ENCODE data around the gene APELA. TPM values are rescaled to one million over a fixed set of nuclear protein-coding genes. Genes with fewer than 3 reads are reported as not detected.

APELA gene
- total and polyA plus RNA-seq, 2 of the 4 experiments (the other 2 are of a cell fraction), result not detected

DNA sequence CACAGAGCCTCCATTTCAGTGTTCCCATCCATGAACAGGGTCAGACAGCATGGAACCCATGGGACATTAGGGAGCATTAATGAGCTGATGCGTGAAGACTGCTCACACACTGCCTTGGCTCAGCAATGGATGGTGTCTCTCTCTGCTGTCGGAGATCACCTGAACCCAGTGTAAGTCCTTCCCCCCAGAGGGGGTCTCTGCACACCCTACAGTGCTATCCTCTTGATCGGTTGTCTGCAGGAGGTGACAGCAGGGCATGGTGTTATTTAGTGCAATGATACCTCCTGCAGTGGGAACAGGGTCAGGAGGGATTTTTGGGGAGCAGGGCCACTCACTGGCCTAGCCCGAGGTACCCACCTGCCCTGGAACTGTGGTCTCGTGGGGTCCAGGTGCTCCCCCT lies 25.6 kb downstream of the APELA start:
- Histone ChIP-seq H3K27me3 (ENCODE audit: control insufficient read depth, insufficient read depth, low read length) (no peaks in the 10 kb centered on the region), H2BK5ac (ENCODE audit: low read depth, low read length, poor library complexity, severe bottlenecking) (no peak overlapping the region), H3K9ac (ENCODE audit: low read depth, low read length) (no peak overlapping the region), H4K8ac (ENCODE audit: low read depth in 2 of 2, low read length in 2 of 2) (no peak overlapping the region), H3K14ac (replicated peaks; ENCODE audit: low read depth, low read length) (no peak overlapping the region), H3K9me1 (ENCODE audit: insufficient read depth, low read length) (no peaks in the 10 kb centered on the region), H4K20me1 (ENCODE audit: insufficient read depth, low read length) (no peaks in the 10 kb centered on the region), H3K18ac (ENCODE audit: low read depth, low read length) (no peak overlapping the region), H2BK120ac (ENCODE audit: low read depth, low read length) (no peak overlapping the region), H4K91ac (ENCODE audit: insufficient read depth, low read depth, low read length) (no peak overlapping the region), H3K4me2 (ENCODE audit: low read depth, low read length) (no peak overlapping the region), H3K36me3 (ENCODE audit: control insufficient read depth, insufficient read depth, low read length) (no peaks in the 10 kb centered on the region), H2BK15ac (ENCODE audit: low read depth, low read length) (no peak overlapping the region), H3K9me3 (ENCODE audit: control insufficient read depth, insufficient read depth, low read length) (peaks cover 11% of the 10 kb centered on the region), H3K23ac (ENCODE audit: low read depth, low read length) (no peak overlapping the region), H2AK5ac (ENCODE audit: low read depth, low read length) (no peak overlapping the region), H3K27ac (ENCODE audit: insufficient read depth, low read length) (no peak overlapping the region), H2AFZ (replicated peaks; ENCODE audit: low read length, poor library complexity) (no peak overlapping the region), H3K4me3 (ENCODE audit: insufficient read depth, low read depth, low read length) (no peak overlapping the region), H4K5ac (ENCODE audit: low read depth, low read length) (no peak overlapping the region), H3K79me1 (ENCODE audit: low read depth in 1 of 2, low read length in 2 of 2) (no peaks in the 10 kb centered on the region), H2BK20ac (ENCODE audit: low read depth, low read length) (no peak overlapping the region), H3K4ac (ENCODE audit: low read depth, low read length) (no peak overlapping the region), H3K56ac (ENCODE audit: extremely low read depth, insufficient read depth, low read length) (no peak overlapping the region), H2AK9ac (replicated peaks; ENCODE audit: low read depth, low read length, poor library complexity) (no peak overlapping the region), H3K4me1 (ENCODE audit: control insufficient read depth, insufficient read depth, low read length) (no peaks in the 10 kb centered on the region)
- no peak for TF ChIP-seq POLR2A (IDR thresholded peaks at IDR 0.05; ENCODE audit: low read depth, low read length)
- TF ChIP-seq MAZ (IDR thresholded peaks at IDR 0.05; ENCODE audit: borderline replicate concordance, low read depth, low read length), result no peak
- TF ChIP-seq, protein P1, sequence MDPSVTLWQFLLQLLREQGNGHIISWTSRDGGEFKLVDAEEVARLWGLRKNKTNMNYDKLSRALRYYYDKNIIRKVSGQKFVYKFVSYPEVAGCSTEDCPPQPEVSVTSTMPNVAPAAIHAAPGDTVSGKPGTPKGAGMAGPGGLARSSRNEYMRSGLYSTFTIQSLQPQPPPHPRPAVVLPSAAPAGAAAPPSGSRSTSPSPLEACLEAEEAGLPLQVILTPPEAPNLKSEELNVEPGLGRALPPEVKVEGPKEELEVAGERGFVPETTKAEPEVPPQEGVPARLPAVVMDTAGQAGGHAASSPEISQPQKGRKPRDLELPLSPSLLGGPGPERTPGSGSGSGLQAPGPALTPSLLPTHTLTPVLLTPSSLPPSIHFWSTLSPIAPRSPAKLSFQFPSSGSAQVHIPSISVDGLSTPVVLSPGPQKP (IDR thresholded peaks at IDR 0.05; ENCODE audit: borderline replicate concordance, low read depth, low read length), result no peak
- TF ChIP-seq CEBPB (IDR thresholded peaks at IDR 0.05; ENCODE audit: low read depth, low read length), result no peak
- TF ChIP-seq RCOR1 (IDR thresholded peaks at IDR 0.05; ENCODE audit: insufficient replicate concordance, low read length), result no peak
- no peak for TF ChIP-seq RFX5 (IDR thresholded peaks at IDR 0.05; ENCODE audit: low read depth, low read length)
- no peak for TF ChIP-seq MXI1 (IDR thresholded peaks at IDR 0.05; ENCODE audit: borderline replicate concordance, low read depth, low read length)
- TF ChIP-seq MAFK (IDR thresholded peaks at IDR 0.05; ENCODE audit: low read depth, low read length), result no peak
- TF ChIP-seq FOS (IDR thresholded peaks at IDR 0.05; ENCODE audit: low read depth, low read length), result no peak
- TF ChIP-seq, protein P2, sequence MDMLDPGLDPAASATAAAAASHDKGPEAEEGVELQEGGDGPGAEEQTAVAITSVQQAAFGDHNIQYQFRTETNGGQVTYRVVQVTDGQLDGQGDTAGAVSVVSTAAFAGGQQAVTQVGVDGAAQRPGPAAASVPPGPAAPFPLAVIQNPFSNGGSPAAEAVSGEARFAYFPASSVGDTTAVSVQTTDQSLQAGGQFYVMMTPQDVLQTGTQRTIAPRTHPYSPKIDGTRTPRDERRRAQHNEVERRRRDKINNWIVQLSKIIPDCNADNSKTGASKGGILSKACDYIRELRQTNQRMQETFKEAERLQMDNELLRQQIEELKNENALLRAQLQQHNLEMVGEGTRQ (IDR thresholded peaks at IDR 0.05; ENCODE audit: low read depth, low read length), result no peak
- TF ChIP-seq RAD21 (IDR thresholded peaks at IDR 0.05; ENCODE audit: low read length), result no peak
- TF ChIP-seq NFE2L2 (IDR thresholded peaks at IDR 0.05; ENCODE audit: low read depth, low read length), result no peak
- TF ChIP-seq, protein P3, sequence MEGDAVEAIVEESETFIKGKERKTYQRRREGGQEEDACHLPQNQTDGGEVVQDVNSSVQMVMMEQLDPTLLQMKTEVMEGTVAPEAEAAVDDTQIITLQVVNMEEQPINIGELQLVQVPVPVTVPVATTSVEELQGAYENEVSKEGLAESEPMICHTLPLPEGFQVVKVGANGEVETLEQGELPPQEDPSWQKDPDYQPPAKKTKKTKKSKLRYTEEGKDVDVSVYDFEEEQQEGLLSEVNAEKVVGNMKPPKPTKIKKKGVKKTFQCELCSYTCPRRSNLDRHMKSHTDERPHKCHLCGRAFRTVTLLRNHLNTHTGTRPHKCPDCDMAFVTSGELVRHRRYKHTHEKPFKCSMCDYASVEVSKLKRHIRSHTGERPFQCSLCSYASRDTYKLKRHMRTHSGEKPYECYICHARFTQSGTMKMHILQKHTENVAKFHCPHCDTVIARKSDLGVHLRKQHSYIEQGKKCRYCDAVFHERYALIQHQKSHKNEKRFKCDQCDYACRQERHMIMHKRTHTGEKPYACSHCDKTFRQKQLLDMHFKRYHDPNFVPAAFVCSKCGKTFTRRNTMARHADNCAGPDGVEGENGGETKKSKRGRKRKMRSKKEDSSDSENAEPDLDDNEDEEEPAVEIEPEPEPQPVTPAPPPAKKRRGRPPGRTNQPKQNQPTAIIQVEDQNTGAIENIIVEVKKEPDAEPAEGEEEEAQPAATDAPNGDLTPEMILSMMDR (conservative IDR thresholded peaks at IDR 0.05; ENCODE audit: low read depth, low read length), result no peak
- no peak for TF ChIP-seq CHD1 (IDR thresholded peaks at IDR 0.05; ENCODE audit: low read depth, low read length)
- no peak for TF ChIP-seq BHLHE40 (IDR thresholded peaks at IDR 0.05; ENCODE audit: low read depth, low read length)
- no peak for TF ChIP-seq SMC3 (IDR thresholded peaks at IDR 0.05; ENCODE audit: low read depth, low read length)
- dilution Hi-C loops (cut with HindIII; ENCODE audit: low sequenced_read_pairs, unreplicated experiment) (no loop called here), intact Hi-C loops (cut with micrococcal nuclease) (no loop called here), in situ Hi-C loops (cut with MboI; ENCODE audit: low sequenced_read_pairs) (no loop called here)
- ChIA-PET CTCF (no interaction called here), POLR2A (ENCODE audit: unreplicated experiment) (no interaction called here)
- ATAC-seq (ENCODE audit: low read depth) (no peak), DNase-seq (no peak)
- no TSS peak for BruUV-seq (replicated peaks)
- no CpG with 5 or more reads among the region's 5 CpGs for WGBS, 2 experiments (ENCODE audit: extremely low coverage in 2 of 2, insufficient read length in 1 of 2)
